H1 (cell line): Measurements from ENCODE around the gene ATXN3. TPM values are rescaled to one million over a fixed set of nuclear protein-coding genes. Genes with fewer than 3 reads are reported as not detected.

Source experiments
- EZH2 ChIP-seq: fragments of 200-600 bp; sonication (generic); IDR thresholded peaks from 2 replicates; pipeline ENCODE4 v1.7.1; 2012; ENCODE audit warnings: low read depth, mild to moderate bottlenecking, moderate library complexity, low read length, inconsistent platforms; ENCODE audit not compliant: severe bottlenecking
- FOSL1 ChIP-seq: IDR thresholded peaks from 2 replicates; pipeline ENCODE4 v1.6.1; 2011; ENCODE audit warnings: mild to moderate bottlenecking, low read depth, low read length, moderate library complexity; ENCODE audit not compliant: insufficient read depth
- POLR2AphosphoS5 ChIP-seq: IDR thresholded peaks from 2 replicates; pipeline ENCODE4 v1.6.1; 2011; ENCODE audit warnings: low read depth, low read length
- POU5F1 ChIP-seq: IDR thresholded peaks from 2 replicates; pipeline ENCODE4 v1.6.1; 2011; ENCODE audit warnings: low read depth, mild to moderate bottlenecking, low read length, moderate library complexity
- SP1 ChIP-seq: IDR thresholded peaks from 2 replicates; pipeline ENCODE4 v1.6.1; 2011; ENCODE audit warnings: low read depth, low read length
- polyA plus RNA-seq, 7 experiments: library from polyadenylated mRNA; depleted of rRNA in 3 of 7; stranded (reverse) in 5 of 7; unstranded in 2 of 7; fragments of >200 nt in 5 of 7; fragments of 200-250 nt in 2 of 7; gene quantifications; 1 replicate in 5 of 7; 2 replicates in 1 of 7; 4 replicates in 1 of 7; pipeline versions ENCODE4 v1.2.1 to v1.2.3, GENCODE V29; 2011 to 2013; ENCODE audit warnings: missing spikeins in 2 of 7, mixed read lengths in 2 of 7
- total RNA-seq: library from RNA; stranded (reverse); fragmentation: NEBNext Ultra II Directional; extraction: Animal tissue kit (Norgen Biotek cat#: 25700); gene quantifications from 2 replicates; pipeline ENCODE4 v1.2.1, GENCODE V29; 2021

The ATXN3 gene
- total and polyA plus RNA-seq, 2 of the 8 experiments (the other 6 are each of a cell fraction or from before 2014, with no cell fraction given), result 8.8 to 37.2 TPM

DNA sequence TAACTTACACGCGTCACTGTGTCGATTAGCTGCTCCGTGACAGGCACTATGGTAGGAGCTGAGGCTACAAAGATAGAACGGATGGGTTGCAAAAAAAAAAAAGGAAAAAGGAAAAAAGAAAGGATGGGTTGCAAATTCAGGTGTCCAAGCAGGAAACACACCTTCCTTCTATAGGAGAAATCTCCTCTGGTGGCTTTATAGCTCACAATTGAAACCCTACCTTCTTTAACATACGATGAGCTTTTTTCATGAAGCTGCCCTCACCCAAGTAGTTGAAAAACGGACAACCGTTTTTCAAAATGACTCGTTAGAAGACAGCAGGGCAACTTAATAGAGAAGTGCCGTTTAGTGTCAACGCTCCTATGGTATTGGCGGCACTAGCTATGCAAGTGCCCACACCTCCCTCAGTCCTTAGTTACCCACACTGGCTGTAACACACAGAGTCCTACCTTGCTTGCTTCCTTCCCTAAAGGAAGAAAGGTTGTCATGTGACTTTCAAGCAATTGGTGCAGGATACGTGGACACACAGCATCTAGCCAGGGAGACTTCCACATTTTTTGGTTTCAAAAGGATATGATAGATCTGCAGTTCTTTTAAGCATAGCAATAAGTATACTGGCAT, 65.8 kb downstream of the ATXN3 start (continued):
- 0 out of 2 replicates have a peak, but pooled peaks have one; percentile 31 for TF ChIP-seq POLR2AphosphoS5
- TF ChIP-seq EZH2, result no peak
- TF ChIP-seq POU5F1, result no peak
- no peak for TF ChIP-seq SP1
- no peak for TF ChIP-seq FOSL1
